ENCODE data around the gene UBFD1. TPM values are rescaled to one million over a fixed set of nuclear protein-coding genes. Genes with fewer than 3 reads are reported as not detected.

UBFD1 gene
- total and polyA plus RNA-seq, 4 donors: 8.5 to 61.4 (median 31.4) TPM

DNA sequence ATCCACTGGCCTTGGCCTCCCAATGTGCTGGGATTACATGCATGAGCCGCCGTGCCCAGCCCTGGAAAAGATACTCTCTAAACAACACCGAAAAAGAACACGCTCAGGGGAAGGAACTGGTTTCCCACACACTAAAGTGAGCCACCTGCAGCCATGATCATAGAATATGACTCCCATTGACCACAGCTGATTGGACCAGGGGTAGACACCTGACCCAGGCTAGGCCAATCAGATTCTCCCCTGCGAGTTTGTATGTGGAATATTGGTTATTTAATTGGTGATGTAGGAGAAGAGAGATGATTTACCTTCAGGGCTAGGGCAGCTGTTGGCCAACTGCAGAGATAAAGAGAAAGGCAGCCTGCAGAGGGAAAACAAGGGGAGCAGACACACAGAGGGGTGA lies 38.2 kb upstream of the UBFD1 start:
- Histone ChIP-seq H3K4me1 (ENCODE audit: control insufficient read depth in 5 of 5, insufficient read depth in 5 of 5, low read length in 5 of 5) (peaks cover 0 to 8% (median 0%) of the 10 kb centered on the region in 5 donors), H3K9me3 (ENCODE audit: control insufficient read depth in 4 of 4, insufficient read depth in 3 of 4, low read length in 3 of 4) (peaks cover 0 to 2% (median 0%) of the 10 kb centered on the region in 4 donors), H3K27ac (ENCODE audit: low read depth in 1 of 2, low read length in 1 of 2) (peak overlapping the region in 1 of 2 donors; percentile 6), H3K36me3 (ENCODE audit: control insufficient read depth in 4 of 4, insufficient read depth in 4 of 4, low read length in 4 of 4) (peaks cover 10 to 22% (median 16%) of the 10 kb centered on the region in 4 donors), H3K9ac (ENCODE audit: insufficient read depth in 1 of 2, low read length in 2 of 2) (no peak overlapping the region), H3K4me3 (no peak overlapping the region), H3K27me3 (ENCODE audit: control insufficient read depth in 3 of 3, insufficient read depth in 3 of 3, low read length in 2 of 3) (no peaks in the 10 kb centered on the region)
- no peak for DNase-seq
- WGBS, 2 donors: 87 to 94% methylated on average over 5 of the region's 5 CpGs
- TF ChIP-seq, protein P1, sequence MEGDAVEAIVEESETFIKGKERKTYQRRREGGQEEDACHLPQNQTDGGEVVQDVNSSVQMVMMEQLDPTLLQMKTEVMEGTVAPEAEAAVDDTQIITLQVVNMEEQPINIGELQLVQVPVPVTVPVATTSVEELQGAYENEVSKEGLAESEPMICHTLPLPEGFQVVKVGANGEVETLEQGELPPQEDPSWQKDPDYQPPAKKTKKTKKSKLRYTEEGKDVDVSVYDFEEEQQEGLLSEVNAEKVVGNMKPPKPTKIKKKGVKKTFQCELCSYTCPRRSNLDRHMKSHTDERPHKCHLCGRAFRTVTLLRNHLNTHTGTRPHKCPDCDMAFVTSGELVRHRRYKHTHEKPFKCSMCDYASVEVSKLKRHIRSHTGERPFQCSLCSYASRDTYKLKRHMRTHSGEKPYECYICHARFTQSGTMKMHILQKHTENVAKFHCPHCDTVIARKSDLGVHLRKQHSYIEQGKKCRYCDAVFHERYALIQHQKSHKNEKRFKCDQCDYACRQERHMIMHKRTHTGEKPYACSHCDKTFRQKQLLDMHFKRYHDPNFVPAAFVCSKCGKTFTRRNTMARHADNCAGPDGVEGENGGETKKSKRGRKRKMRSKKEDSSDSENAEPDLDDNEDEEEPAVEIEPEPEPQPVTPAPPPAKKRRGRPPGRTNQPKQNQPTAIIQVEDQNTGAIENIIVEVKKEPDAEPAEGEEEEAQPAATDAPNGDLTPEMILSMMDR (IDR thresholded peaks at IDR 0.05; ENCODE audit: control extremely low read depth, extremely low read depth): no peak
- no peak for ATAC-seq (ENCODE audit: insufficient read depth, low FRiP score)

DNA sequence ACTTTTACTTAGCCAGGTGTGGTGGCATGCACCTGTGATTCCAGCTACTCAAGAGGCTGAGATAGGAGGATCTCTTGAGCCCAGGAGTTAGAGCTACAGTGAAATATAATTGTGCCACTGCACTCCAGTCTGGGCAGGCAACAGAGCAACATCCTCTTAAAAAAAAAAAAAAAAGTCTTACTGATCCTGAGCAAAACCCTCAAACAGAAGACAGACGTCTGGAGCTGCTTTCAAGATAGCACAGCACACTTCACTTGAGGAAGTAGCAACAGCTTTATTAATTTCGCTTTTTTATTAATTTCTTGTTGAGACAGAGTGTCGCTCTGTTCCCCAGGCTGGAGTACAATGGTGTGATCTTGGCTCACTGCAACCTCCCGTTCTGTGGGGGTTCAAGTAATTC lies 37.0 kb upstream of the UBFD1 start:
- Histone ChIP-seq H3K27ac (ENCODE audit: low read depth in 1 of 2, low read length in 1 of 2) (peak overlapping the region in 1 of 2 donors; percentile 63), H3K4me3 (no peak overlapping the region), H3K27me3 (ENCODE audit: control insufficient read depth in 3 of 3, insufficient read depth in 3 of 3, low read length in 2 of 3) (no peaks in the 10 kb centered on the region), H3K9me3 (ENCODE audit: control insufficient read depth in 4 of 4, insufficient read depth in 3 of 4, low read length in 3 of 4) (peaks cover 0 to 2% (median 0%) of the 10 kb centered on the region in 4 donors), H3K4me1 (ENCODE audit: control insufficient read depth in 5 of 5, insufficient read depth in 5 of 5, low read length in 5 of 5) (peaks cover 0 to 8% (median 0%) of the 10 kb centered on the region in 5 donors), H3K9ac (ENCODE audit: insufficient read depth in 1 of 2, low read length in 2 of 2) (no peak overlapping the region), H3K36me3 (ENCODE audit: control insufficient read depth in 4 of 4, insufficient read depth in 4 of 4, low read length in 4 of 4) (peaks cover 10 to 29% (median 22%) of the 10 kb centered on the region in 4 donors)
- DNase-seq (no peak), ATAC-seq (ENCODE audit: insufficient read depth, low FRiP score) (no peak)
- WGBS, 2 donors: 45 to 74% methylated on average over 4 of the region's 4 CpGs
- TF ChIP-seq, protein P1 (IDR thresholded peaks at IDR 0.05; ENCODE audit: control extremely low read depth, extremely low read depth): no peak

- Histone ChIP-seq H3K9me3 (ENCODE audit: control insufficient read depth in 4 of 4, insufficient read depth in 3 of 4, low read length in 3 of 4) (peaks cover 0 to 2% (median 0%) of the 10 kb centered on the region in 4 donors), H3K4me1 (ENCODE audit: control insufficient read depth in 5 of 5, insufficient read depth in 5 of 5, low read length in 5 of 5) (peaks cover 0 to 8% (median 0%) of the 10 kb centered on the region in 5 donors), H3K4me3 (no peak overlapping the region), H3K27me3 (ENCODE audit: control insufficient read depth in 3 of 3, insufficient read depth in 3 of 3, low read length in 2 of 3) (no peaks in the 10 kb centered on the region), H3K36me3 (ENCODE audit: control insufficient read depth in 4 of 4, insufficient read depth in 4 of 4, low read length in 4 of 4) (peaks cover 10 to 29% (median 23%) of the 10 kb centered on the region in 4 donors), H3K27ac (ENCODE audit: low read depth in 1 of 2, low read length in 1 of 2) (no peak overlapping the region), H3K9ac (ENCODE audit: insufficient read depth in 1 of 2, low read length in 2 of 2) (no peak overlapping the region)
- WGBS, 2 donors: 43 to 63% methylated on average over 4 of the region's 4 CpGs
- DNase-seq (no peak), ATAC-seq (ENCODE audit: insufficient read depth, low FRiP score) (no peak)
- TF ChIP-seq, protein P1 (IDR thresholded peaks at IDR 0.05; ENCODE audit: control extremely low read depth, extremely low read depth): no peak
These were observed 36.3 kb upstream of the UBFD1 start for GRCh38 chr16:23521037-23521743.

All from lung (tissue), 12 donors.